Stimulated activated naive CD8-positive, alpha-beta T cell treated with anti-CD3 and anti-CD28 coated beads, Interleukin-15, amount 100 ng/mL, for 72 hours (primary cell): Measurements from ENCODE around the gene LYSMD2.

ENCODE experiments used
- ATAC-seq: fragments of 150-1000 bp; cut with Tn5 transposase; 2 replicates; pipeline ENCODE4 v1.10.0; 2021; ENCODE audit warnings: mild to moderate bottlenecking, moderate library complexity
- DNase-seq, 2 donors: peaks; one replicate each; pipeline ENCODE4 v3.0.0; 2021 to 2022
- H3K27ac Mint-ChIP-seq, 2 donors: one replicate each; pipeline ENCODE4 v1.8.0; 2022; ENCODE audit warnings: mild to moderate bottlenecking in 2 of 2, mixed read lengths in 2 of 2, moderate library complexity in 2 of 2
- H3K27me3 Mint-ChIP-seq: one replicate; pipeline ENCODE4 v1.8.0; 2022; ENCODE audit warnings: mixed read lengths
- H3K4me1 Mint-ChIP-seq: one replicate; pipeline ENCODE4 v1.8.0; 2022; ENCODE audit warnings: mild to moderate bottlenecking, mixed read lengths
- H3K4me3 Mint-ChIP-seq, 2 donors: one replicate each; pipeline ENCODE4 v1.8.0; 2022; ENCODE audit warnings: mild to moderate bottlenecking in 2 of 2, mixed read lengths in 2 of 2, moderate library complexity in 1 of 2
- H3K9me3 Mint-ChIP-seq, 2 donors: one replicate each; pipeline ENCODE4 v1.8.0; 2022; ENCODE audit warnings: mixed read lengths in 2 of 2

Gene LYSMD2

GRCh38 chr15:51709031-51709430, 28.4 kb downstream of the LYSMD2 start:
- no peak overlapping the region for H3K4me3 Mint-ChIP-seq
- H3K27ac Mint-ChIP-seq, result no peak overlapping the region
- H3K27me3 Mint-ChIP-seq, result no peaks in the 10 kb centered on the region
- H3K9me3 Mint-ChIP-seq, result no peaks in the 10 kb centered on the region
- ATAC-seq (no peak), DNase-seq (no peak)
- H3K4me1 Mint-ChIP-seq, result no peaks in the 10 kb centered on the region

GRCh38 chr15:51708013-51708412, 29.4 kb downstream of the LYSMD2 start:
- H3K4me1 Mint-ChIP-seq, result no peaks in the 10 kb centered on the region
- no peaks in the 10 kb centered on the region for H3K9me3 Mint-ChIP-seq
- H3K4me3 Mint-ChIP-seq, result no peak overlapping the region
- no peak for ATAC-seq
- no peak for DNase-seq
- no peak overlapping the region for H3K27ac Mint-ChIP-seq
- H3K27me3 Mint-ChIP-seq, result no peaks in the 10 kb centered on the region

- Mint-ChIP-seq H3K4me1 (no peaks in the 10 kb centered on the region), H3K9me3 (no peaks in the 10 kb centered on the region), H3K27me3 (no peaks in the 10 kb centered on the region), H3K4me3 (no peak overlapping the region), H3K27ac (no peak overlapping the region)
- DNase-seq (no peak), ATAC-seq (no peak)
These were observed 30.4 kb downstream of the LYSMD2 start for GRCh38 chr15:51706926-51707608.

GRCh38 chr15:51706291-51706690, 31.2 kb downstream of the LYSMD2 start:
- DNase-seq (no peak), ATAC-seq (no peak)
- Mint-ChIP-seq H3K4me3 (no peak overlapping the region), H3K4me1 (no peaks in the 10 kb centered on the region), H3K9me3 (no peaks in the 10 kb centered on the region), H3K27me3 (peaks cover 3% of the 10 kb centered on the region), H3K27ac (no peak overlapping the region)

GRCh38 chr15:51702710-51703109, 34.7 kb downstream of the LYSMD2 start:
- Mint-ChIP-seq H3K9me3 (no peaks in the 10 kb centered on the region), H3K4me3 (no peak overlapping the region), H3K4me1 (no peaks in the 10 kb centered on the region), H3K27me3 (peaks cover 22% of the 10 kb centered on the region), H3K27ac (no peak overlapping the region)
- DNase-seq, result no peak
- ATAC-seq, result no peak

- ATAC-seq, result no peak
- no peak overlapping the region for H3K4me3 Mint-ChIP-seq
- H3K9me3 Mint-ChIP-seq, result no peaks in the 10 kb centered on the region
- H3K4me1 Mint-ChIP-seq, result no peaks in the 10 kb centered on the region
- H3K27ac Mint-ChIP-seq, result no peak overlapping the region
- H3K27me3 Mint-ChIP-seq, result peaks cover 22% of the 10 kb centered on the region
- DNase-seq, result no peak
These were observed 38.1 kb downstream of the LYSMD2 start for GRCh38 chr15:51699373-51699772.

GRCh38 chr15:51697163-51697562, 40.3 kb downstream of the LYSMD2 start:
- DNase-seq, result no peak
- ATAC-seq, result no peak
- H3K9me3 Mint-ChIP-seq, result no peaks in the 10 kb centered on the region
- no peak overlapping the region for H3K27ac Mint-ChIP-seq
- no peak overlapping the region for H3K4me3 Mint-ChIP-seq
- peaks cover 18% of the 10 kb centered on the region for H3K4me1 Mint-ChIP-seq
- peaks cover 41% of the 10 kb centered on the region for H3K27me3 Mint-ChIP-seq

- peaks cover 43% of the 10 kb centered on the region for H3K27me3 Mint-ChIP-seq
- H3K4me1 Mint-ChIP-seq, result peaks cover 24% of the 10 kb centered on the region
These were observed 40.9 kb downstream of the LYSMD2 start for GRCh38 chr15:51696566-51696965.

GRCh38 chr15:51692154-51692553, 45.3 kb downstream of the LYSMD2 start:
- Mint-ChIP-seq H3K27me3 (peaks cover 41% of the 10 kb centered on the region), H3K9me3 (no peaks in the 10 kb centered on the region), H3K27ac (no peak overlapping the region), H3K4me3 (no peak overlapping the region), H3K4me1 (peaks cover 26% of the 10 kb centered on the region)
- DNase-seq (no peak), ATAC-seq (no peak)

More at GRCh38 chr15:51696566-51696965, 40.9 kb downstream of the LYSMD2 start:
- ATAC-seq (no peak), DNase-seq (no peak)
- Mint-ChIP-seq H3K9me3 (no peaks in the 10 kb centered on the region), H3K4me3 (no peak overlapping the region), H3K27ac (no peak overlapping the region)

- no peak for ATAC-seq
- H3K9me3 Mint-ChIP-seq, result no peaks in the 10 kb centered on the region
- H3K27ac Mint-ChIP-seq, result no peak overlapping the region
- no peak for DNase-seq
- H3K4me1 Mint-ChIP-seq, result peaks cover 23% of the 10 kb centered on the region
- no peak overlapping the region for H3K4me3 Mint-ChIP-seq
- H3K27me3 Mint-ChIP-seq, result peaks cover 42% of the 10 kb centered on the region
These were observed 48.6 kb downstream of the LYSMD2 start for GRCh38 chr15:51688863-51689262.

GRCh38 chr15:51687565-51687964, 49.9 kb downstream of the LYSMD2 start:
- H3K27me3 Mint-ChIP-seq, result peaks cover 41% of the 10 kb centered on the region
- ATAC-seq, result no peak

GRCh38 chr15:51681303-51681963, 56.0 kb downstream of the LYSMD2 start, which contains the start of gene SCG3:
TSS of gene SCG3 (plus strand) at chr15:51681503. CDS start at chr15:51681756, 253 bp downstream.
- H3K4me3 Mint-ChIP-seq, result peak within 1 kb of the TSS; percentile 41 to 61
- peak; percentile 46 to 55 for DNase-seq
- peaks cover 9% of the 10 kb centered on the region for H3K4me1 Mint-ChIP-seq
- no peak within 1 kb of the TSS for H3K27ac Mint-ChIP-seq
- peak; percentile 80 for ATAC-seq
- no peaks in the 10 kb centered on the region for H3K9me3 Mint-ChIP-seq
- H3K27me3 Mint-ChIP-seq, result peaks cover 45% of the 10 kb centered on the region

More at GRCh38 chr15:51687565-51687964, 49.9 kb downstream of the LYSMD2 start:
- no peak overlapping the region for H3K27ac Mint-ChIP-seq
- DNase-seq, result no peak
- no peak overlapping the region for H3K4me3 Mint-ChIP-seq
- no peaks in the 10 kb centered on the region for H3K9me3 Mint-ChIP-seq
- H3K4me1 Mint-ChIP-seq, result peaks cover 11% of the 10 kb centered on the region

- no peak for DNase-seq
- Mint-ChIP-seq H3K4me3 (no peak overlapping the region), H3K27ac (no peak overlapping the region), H3K27me3 (peaks cover 45% of the 10 kb centered on the region), H3K9me3 (no peaks in the 10 kb centered on the region), H3K4me1 (peaks cover 9% of the 10 kb centered on the region)
- ATAC-seq, result no peak
These were observed 57.1 kb downstream of the LYSMD2 start for GRCh38 chr15:51680321-51680720.

GRCh38 chr15:51678096-51678495, 59.4 kb downstream of the LYSMD2 start:
- Mint-ChIP-seq H3K4me1 (peaks cover 9% of the 10 kb centered on the region), H3K27me3 (peaks cover 32% of the 10 kb centered on the region), H3K9me3 (no peaks in the 10 kb centered on the region), H3K4me3 (no peak overlapping the region), H3K27ac (no peak overlapping the region)
- DNase-seq, result no peak
- no peak for ATAC-seq

GRCh38 chr15:51677452-51677851, 60.0 kb downstream of the LYSMD2 start:
- H3K9me3 Mint-ChIP-seq, result no peaks in the 10 kb centered on the region
- H3K4me1 Mint-ChIP-seq, result peaks cover 9% of the 10 kb centered on the region
- ATAC-seq, result no peak
- no peak overlapping the region for H3K4me3 Mint-ChIP-seq
- H3K27ac Mint-ChIP-seq, result no peak overlapping the region
- peaks cover 27% of the 10 kb centered on the region for H3K27me3 Mint-ChIP-seq
- no peak for DNase-seq

GRCh38 chr15:51677021-51677420, 60.4 kb downstream of the LYSMD2 start:
- H3K27ac Mint-ChIP-seq, result no peak overlapping the region
- no peak overlapping the region for H3K4me3 Mint-ChIP-seq

More at GRCh38 chr15:51677021-51677420, 60.4 kb downstream of the LYSMD2 start:
- DNase-seq, result no peak
- Mint-ChIP-seq H3K4me1 (peaks cover 9% of the 10 kb centered on the region), H3K9me3 (no peaks in the 10 kb centered on the region), H3K27me3 (peaks cover 26% of the 10 kb centered on the region)
- ATAC-seq, result no peak
